IMR-90 (cell line): Measurements from ENCODE around the gene HS3ST6. TPM values are rescaled to one million over a fixed set of nuclear protein-coding genes. Genes with fewer than 3 reads are reported as not detected.

ENCODE experiments used
- ATAC-seq: fragments of 200-7000 bp; cut with Tn5 transposase; 2 replicates; pipeline ENCODE4 v1.9.1; 2020; ENCODE audit warnings: low read depth, mild to moderate bottlenecking, moderate library complexity
- Bru-seq: library from RNA; stranded (reverse); fragments of 400-500 nt; gene quantifications from one replicate; lab custom pipeline; 2021; lab: Mats Ljungman, UMichigan
- BruChase-seq, 2 experiments: library from RNA; stranded (reverse); fragments of 400-500 nt; gene quantifications; one replicate each; lab custom pipeline; 2021; lab: Mats Ljungman, UMichigan
- BruUV-seq: library from RNA; stranded (reverse); fragments of 400-500 nt; replicated peaks from 2 replicates; lab custom pipeline; 2021; lab: Mats Ljungman, UMichigan
- CTCF ChIA-PET: fragments of 300-600 bp; formaldehyde crosslinking; extraction: SDS; loops from one replicate; lab custom pipeline; 2021; ENCODE audit warnings: antibody characterized with exemption; lab: Yijun Ruan, JAX
- POLR2A ChIA-PET: fragments of 300-600 bp; sonication (Branson Sonifier 250); formaldehyde crosslinking; loops from one replicate; lab custom pipeline; 2022; ENCODE audit warnings: antibody characterized with exemption; ENCODE audit not compliant: unreplicated experiment; lab: Charles Lee
- DNase-seq: peaks from one replicate; pipeline ENCODE4 v3.0.0; 2013
- H2AFZ ChIP-seq: replicated peaks from 2 replicates; pipeline ENCODE3; 2013; ENCODE audit warnings: low read length, mild to moderate bottlenecking; ENCODE audit not compliant: poor library complexity
- H2AK5ac ChIP-seq: 2 replicates; pipeline ENCODE4 v1.6.1; 2013; ENCODE audit warnings: low read depth, low read length, inconsistent platforms
- H2AK9ac ChIP-seq: replicated peaks from 2 replicates; pipeline ENCODE3; 2013; ENCODE audit warnings: mild to moderate bottlenecking, low read depth, low read length, moderate library complexity; ENCODE audit not compliant: poor library complexity
- H2BK120ac ChIP-seq: 2 replicates; pipeline ENCODE4 v1.6.1; 2013; ENCODE audit warnings: low read depth, low read length, inconsistent platforms
- H2BK15ac ChIP-seq: 3 replicates; pipeline ENCODE4 v1.6.1; 2013; ENCODE audit warnings: low read depth, low read length, inconsistent platforms
- H2BK20ac ChIP-seq: 2 replicates; pipeline ENCODE4 v1.6.1; 2013; ENCODE audit warnings: low read depth, mild to moderate bottlenecking, inconsistent platforms, low read length, moderate library complexity
- H2BK5ac ChIP-seq: 2 replicates; pipeline ENCODE4 v1.6.1; 2013; ENCODE audit warnings: mild to moderate bottlenecking, low read depth, low read length, inconsistent platforms; ENCODE audit not compliant: poor library complexity, severe bottlenecking
- H3K14ac ChIP-seq: replicated peaks from 2 replicates; pipeline ENCODE4 v1.6.1; 2013; ENCODE audit warnings: low read depth, low read length, inconsistent platforms
- H3K18ac ChIP-seq: 2 replicates; pipeline ENCODE4 v1.6.1; 2013; ENCODE audit warnings: low read depth, low read length, control low read depth
- H3K23ac ChIP-seq: 2 replicates; pipeline ENCODE4 v1.6.1; 2013; ENCODE audit warnings: low read depth, low read length, inconsistent platforms
- H3K27ac ChIP-seq: 2 replicates; pipeline ENCODE4 v1.5.1; 2013; ENCODE audit warnings: mild to moderate bottlenecking, control low read depth, low read length; ENCODE audit not compliant: insufficient read depth
- H3K27me3 ChIP-seq: 2 replicates; pipeline ENCODE4 v1.6.1; 2013; ENCODE audit warnings: low read length; ENCODE audit not compliant: control insufficient read depth, insufficient read depth
- H3K36me3 ChIP-seq: 2 replicates; pipeline ENCODE4 v1.6.1; 2013; ENCODE audit warnings: low read length, mixed read lengths; ENCODE audit not compliant: control insufficient read depth, insufficient read depth
- H3K4ac ChIP-seq: 2 replicates; pipeline ENCODE4 v1.6.1; 2013; ENCODE audit warnings: low read depth, low read length, inconsistent platforms
- H3K4me1 ChIP-seq: 2 replicates; pipeline ENCODE4 v1.6.1; 2013; ENCODE audit warnings: low read length, mixed read lengths; ENCODE audit not compliant: control insufficient read depth, insufficient read depth
- H3K4me2 ChIP-seq: 2 replicates; pipeline ENCODE4 v1.6.1; 2013; ENCODE audit warnings: low read depth, mild to moderate bottlenecking, control low read depth, low read length, moderate library complexity
- H3K4me3 ChIP-seq: 2 replicates; pipeline ENCODE4 v1.5.1; 2013; ENCODE audit warnings: low read depth, mild to moderate bottlenecking, control low read depth, low read length, moderate library complexity; ENCODE audit not compliant: insufficient read depth
- H3K56ac ChIP-seq: 2 replicates; pipeline ENCODE4 v1.6.1; 2013; ENCODE audit warnings: low read length, inconsistent platforms; ENCODE audit not compliant: insufficient read depth; ENCODE audit errors: extremely low read depth
- H3K79me1 ChIP-seq, 2 experiments: 2 replicates each; pipeline ENCODE4 v1.6.1; 2013; ENCODE audit warnings: low read length in 2 of 2, inconsistent platforms in 1 of 2, low read depth in 1 of 2
- H3K9ac ChIP-seq: 2 replicates; pipeline ENCODE4 v1.6.1; 2013; ENCODE audit warnings: low read depth, low read length, control low read depth
- H3K9me1 ChIP-seq: 2 replicates; pipeline ENCODE4 v1.6.1; 2013; ENCODE audit warnings: low read length, inconsistent platforms; ENCODE audit not compliant: insufficient read depth
- H3K9me3 ChIP-seq: 2 replicates; pipeline ENCODE4 v1.6.1; 2013; ENCODE audit warnings: low read length; ENCODE audit not compliant: control insufficient read depth, insufficient read depth
- H4K20me1 ChIP-seq: 2 replicates; pipeline ENCODE4 v1.6.1; 2013; ENCODE audit warnings: low read length, inconsistent platforms; ENCODE audit not compliant: insufficient read depth
- H4K5ac ChIP-seq: 2 replicates; pipeline ENCODE4 v1.6.1; 2013; ENCODE audit warnings: mild to moderate bottlenecking, low read depth, low read length, control low read depth
- H4K8ac ChIP-seq, 2 experiments: 2 replicates each; pipeline ENCODE4 v1.6.1; 2013; ENCODE audit warnings: low read depth in 2 of 2, low read length in 2 of 2, control low read depth in 1 of 2, inconsistent platforms in 1 of 2
- H4K91ac ChIP-seq: 2 replicates; pipeline ENCODE4 v1.6.1; 2013; ENCODE audit warnings: low read depth, low read length, inconsistent platforms; ENCODE audit not compliant: insufficient read depth
- CHD1 ChIP-seq: IDR thresholded peaks from 2 replicates; pipeline ENCODE4 v1.6.1; 2012; ENCODE audit warnings: low read depth, low read length, improper control_type of control experiment
- MAFK ChIP-seq: IDR thresholded peaks from 2 replicates; pipeline ENCODE4 v1.6.1; 2012; ENCODE audit warnings: low read depth, low read length, improper control_type of control experiment
- MAZ ChIP-seq: IDR thresholded peaks from 2 replicates; pipeline ENCODE4 v1.6.1; 2012; ENCODE audit warnings: low read depth, mild to moderate bottlenecking, low read length, improper control_type of control experiment, moderate library complexity, borderline replicate concordance
- MXI1 ChIP-seq: IDR thresholded peaks from 2 replicates; pipeline ENCODE4 v1.6.1; 2012; ENCODE audit warnings: low read depth, mild to moderate bottlenecking, low read length, moderate library complexity, borderline replicate concordance
- NFE2L2 ChIP-seq: fragments of 150-350 bp; IDR thresholded peaks from 2 replicates; pipeline ENCODE4 v1.6.1; 2016; ENCODE audit warnings: low read depth, mild to moderate bottlenecking, low read length
- POLR2A ChIP-seq: IDR thresholded peaks from 2 replicates; pipeline ENCODE4 v1.6.1; 2012; ENCODE audit warnings: mild to moderate bottlenecking, low read depth, low read length
- WGBS, 2 experiments: methylation state at CpG; one replicate each; pipeline versions ENCODE4 v1.1.5 to v1.1.7; 2013; ENCODE audit warnings: missing lambda C conversion rate in 2 of 2; ENCODE audit not compliant: insufficient read length in 1 of 2; ENCODE audit errors: extremely low coverage in 2 of 2; 5-methylcytosine and 5-hydroxymethylcytosine counted together
- dilution Hi-C: fragments of 300-500 bp; cut with HindIII; formaldehyde crosslinking; loops from one replicate; pipeline ENCODE4 v1.14.3; 2018; ENCODE audit warnings: low sequenced_read_pairs; ENCODE audit not compliant: unreplicated experiment
- in situ Hi-C: fragments of 300-500 bp; cut with MboI; formaldehyde crosslinking; loops from 3 replicates; pipeline ENCODE4 v1.14.3; 2019; ENCODE audit warnings: low sequenced_read_pairs, inconsistent platforms, mixed read lengths
- intact Hi-C: fragments of 100-400 bp; cut with micrococcal nuclease; formaldehyde crosslinking; loops from 2 replicates; pipeline ENCODE4 v1.10.0; 2022
- long read RNA-seq: library from polyadenylated mRNA; unstranded; transcript quantifications from one replicate; pipeline ENCODE4 v2.0.0, GENCODE V29; 2021; ENCODE audit not compliant: unreplicated experiment
- polyA plus RNA-seq, 3 experiments: library from polyadenylated mRNA; depleted of rRNA; stranded (reverse); fragments of >200 nt; gene quantifications; 2 replicates each; pipeline ENCODE4 v1.2.3, GENCODE V29; 2012; ENCODE audit warnings: low replicate concordance in 1 of 3
- total RNA-seq: library from RNA; depleted of rRNA; stranded (reverse); fragments of >200 nt; gene quantifications from 2 replicates; pipeline ENCODE4 v1.2.3, GENCODE V29; 2012; rRNA removed
- TF ChIP-seq, protein P1 (sequence below): fragments of 150-350 bp; IDR thresholded peaks from 2 replicates; pipeline ENCODE4 v1.6.1; 2016; ENCODE audit warnings: low read depth, mild to moderate bottlenecking, low read length, moderate library complexity, borderline replicate concordance
- TF ChIP-seq, protein P2 (sequence below): conservative IDR thresholded peaks from 2 replicates; pipeline ENCODE4 v1.5.1; 2012; ENCODE audit warnings: mild to moderate bottlenecking, low read depth, low read length, improper control_type of control experiment

Gene HS3ST6
- not detected in 2 replicates for total RNA-seq
- not detected in 2 replicates for polyA plus RNA-seq (2012; rRNA removed)
- polyA plus RNA-seq (2012; cell fraction: cytosol; rRNA removed) = not detected in 2 replicates
- polyA plus RNA-seq (2012; cell fraction: nucleus; rRNA removed; ENCODE audit: low replicate concordance) = not detected in 2 replicates
- not detected for Bru-seq, nascent RNA
- percentile 9 among the genes with signal in this experiment for BruChase-seq, experiment 1, labeled RNA remaining after a 6-hour chase
- not detected for BruChase-seq, experiment 2, labeled RNA remaining after a 2-hour chase
- long read RNA-seq = 0 reads

DNA sequence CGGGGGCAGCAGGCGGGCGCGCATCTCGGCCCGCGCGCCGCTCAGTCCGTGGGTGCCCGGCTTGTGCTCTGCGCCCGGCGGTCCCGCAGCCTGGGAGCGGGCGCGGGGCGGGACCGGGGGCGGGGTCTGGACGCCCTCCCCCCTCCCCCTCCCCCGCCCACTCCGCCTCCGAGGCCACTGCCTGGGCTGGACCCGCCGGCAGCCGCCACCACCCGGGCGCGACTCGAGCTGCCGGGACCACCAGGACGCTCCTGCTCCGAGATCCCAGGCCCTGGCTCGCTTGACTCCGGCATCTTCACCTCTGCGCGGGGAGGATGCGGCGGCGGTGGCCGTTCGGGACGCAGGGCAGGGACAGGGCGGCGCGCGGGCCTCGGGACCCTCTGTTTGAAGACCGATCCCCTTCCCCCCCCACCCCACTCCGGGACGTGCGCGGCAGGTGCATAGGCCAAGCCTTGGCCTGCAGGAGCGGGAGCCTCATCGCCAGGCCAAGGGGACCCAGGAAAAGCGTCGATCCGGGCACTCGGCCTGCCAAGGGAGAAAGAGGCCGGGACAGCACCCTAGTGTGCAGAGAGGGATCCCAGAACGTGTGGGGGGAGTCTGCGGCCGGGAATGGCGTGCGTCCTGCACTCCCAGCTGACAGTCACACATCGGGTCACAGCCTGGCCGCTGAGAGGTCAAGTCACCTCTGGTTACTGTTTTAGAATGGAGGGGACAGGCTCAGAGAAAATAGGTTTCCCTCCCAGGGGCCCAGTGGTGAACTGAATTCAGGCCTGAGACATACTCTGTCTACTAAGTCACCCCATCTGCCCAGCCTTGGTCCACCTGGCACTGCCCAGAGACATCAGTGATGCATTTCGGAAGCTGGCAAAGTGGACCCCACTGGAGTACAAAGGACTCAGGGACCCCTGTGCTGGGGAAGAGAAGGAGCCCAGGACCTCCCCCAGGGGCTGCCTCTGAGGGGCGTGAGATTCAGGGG is at the start of gene HS3ST6:
TSS of gene HS3ST6 (minus strand) at position 65 of the 976 bp plus-strand sequence. CDS start 92 bp downstream, outside the sequence.
- Histone ChIP-seq H3K4me3 (no peak within 1 kb of the TSS), H3K9me1 (no peaks in the 10 kb centered on the region; the same call in 1 of the 2 replicates), H3K27ac (no peak within 1 kb of the TSS), H2BK15ac (no peak within 1 kb of the TSS), H2BK20ac (no peak within 1 kb of the TSS), H4K91ac (no peak within 1 kb of the TSS), H3K23ac (no peak within 1 kb of the TSS), H3K4me2 (no peak within 1 kb of the TSS; the same call in 1 of the 2 replicates), H3K4ac (no peak within 1 kb of the TSS), H3K9ac (no peak within 1 kb of the TSS), H2AK5ac (no peak within 1 kb of the TSS), H3K18ac (no peak within 1 kb of the TSS), H3K4me1 (no peaks in the 10 kb centered on the region), H3K9me3 (no peaks in the 10 kb centered on the region; the same call in 1 of the 2 replicates), H3K36me3 (no peaks in the 10 kb centered on the region), H4K8ac (no peak within 1 kb of the TSS), H2BK5ac (no peak within 1 kb of the TSS), H2AFZ (no peak within 1 kb of the TSS), H3K27me3 (peaks cover 89% of the 10 kb centered on the region), H3K56ac (no peak within 1 kb of the TSS), H3K79me1 (no peaks in the 10 kb centered on the region), H4K5ac (no peak within 1 kb of the TSS), H2AK9ac (no peak within 1 kb of the TSS), H2BK120ac (no peak within 1 kb of the TSS), H3K14ac (no peak within 1 kb of the TSS), H4K20me1 (no peaks in the 10 kb centered on the region)
- 0% methylated on average over 12 of the region's 71 CpGs; no CpG with 5 or more reads in 1 of the 2 experiments for WGBS, 2 experiments
- BruUV-seq = no TSS peak
- ATAC-seq (no peak), DNase-seq (no peak)
- dilution Hi-C loops (no loop called here), intact Hi-C loops (no loop called here), in situ Hi-C loops (no loop called here)
- ChIA-PET CTCF (no interaction called here), POLR2A (no interaction called here)
- TF ChIP-seq MAZ (no peak), MXI1 (no peak), MAFK (no peak), CHD1 (no peak), POLR2A (no peak), NFE2L2 (no peak)
- TF ChIP-seq, protein P1, sequence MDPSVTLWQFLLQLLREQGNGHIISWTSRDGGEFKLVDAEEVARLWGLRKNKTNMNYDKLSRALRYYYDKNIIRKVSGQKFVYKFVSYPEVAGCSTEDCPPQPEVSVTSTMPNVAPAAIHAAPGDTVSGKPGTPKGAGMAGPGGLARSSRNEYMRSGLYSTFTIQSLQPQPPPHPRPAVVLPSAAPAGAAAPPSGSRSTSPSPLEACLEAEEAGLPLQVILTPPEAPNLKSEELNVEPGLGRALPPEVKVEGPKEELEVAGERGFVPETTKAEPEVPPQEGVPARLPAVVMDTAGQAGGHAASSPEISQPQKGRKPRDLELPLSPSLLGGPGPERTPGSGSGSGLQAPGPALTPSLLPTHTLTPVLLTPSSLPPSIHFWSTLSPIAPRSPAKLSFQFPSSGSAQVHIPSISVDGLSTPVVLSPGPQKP = no peak
- TF ChIP-seq, protein P2, sequence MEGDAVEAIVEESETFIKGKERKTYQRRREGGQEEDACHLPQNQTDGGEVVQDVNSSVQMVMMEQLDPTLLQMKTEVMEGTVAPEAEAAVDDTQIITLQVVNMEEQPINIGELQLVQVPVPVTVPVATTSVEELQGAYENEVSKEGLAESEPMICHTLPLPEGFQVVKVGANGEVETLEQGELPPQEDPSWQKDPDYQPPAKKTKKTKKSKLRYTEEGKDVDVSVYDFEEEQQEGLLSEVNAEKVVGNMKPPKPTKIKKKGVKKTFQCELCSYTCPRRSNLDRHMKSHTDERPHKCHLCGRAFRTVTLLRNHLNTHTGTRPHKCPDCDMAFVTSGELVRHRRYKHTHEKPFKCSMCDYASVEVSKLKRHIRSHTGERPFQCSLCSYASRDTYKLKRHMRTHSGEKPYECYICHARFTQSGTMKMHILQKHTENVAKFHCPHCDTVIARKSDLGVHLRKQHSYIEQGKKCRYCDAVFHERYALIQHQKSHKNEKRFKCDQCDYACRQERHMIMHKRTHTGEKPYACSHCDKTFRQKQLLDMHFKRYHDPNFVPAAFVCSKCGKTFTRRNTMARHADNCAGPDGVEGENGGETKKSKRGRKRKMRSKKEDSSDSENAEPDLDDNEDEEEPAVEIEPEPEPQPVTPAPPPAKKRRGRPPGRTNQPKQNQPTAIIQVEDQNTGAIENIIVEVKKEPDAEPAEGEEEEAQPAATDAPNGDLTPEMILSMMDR = no peak
